Upper lobe of left lung (tissue), 6 donors: ENCODE results near the gene PHACTR1. TPM values are rescaled to one million over a fixed set of nuclear protein-coding genes. Genes with fewer than 3 reads are reported as not detected.

Source experiments
- ATAC-seq, 2 donors: fragments of 200-7000 bp; cut with Tn5 transposase; one replicate each; pipeline ENCODE4 v1.9.1; 2022; ENCODE audit warnings: mild to moderate bottlenecking in 2 of 2, moderate library complexity in 2 of 2; ENCODE audit not compliant: low FRiP score in 2 of 2
- DNase-seq, 2 donors: peaks; one replicate each; pipeline ENCODE4 v3.0.0-alpha.2; 2019 to 2020
- H3K27ac ChIP-seq, 4 donors: fragments of 200-600 bp; sonication (generic); one replicate each; pipeline ENCODE4 v1.5.1; 2016 to 2019
- H3K27me3 ChIP-seq, 4 donors: fragments of 200-600 bp; sonication (generic); one replicate each; pipeline ENCODE4 v1.5.1; 2017 to 2019
- H3K36me3 ChIP-seq, 4 donors: fragments of 200-600 bp; sonication (generic); one replicate each; pipeline ENCODE4 v1.5.1; 2016 to 2019
- H3K4me1 ChIP-seq, 4 donors: fragments of 200-600 bp; sonication (generic); one replicate each; pipeline ENCODE4 v1.5.1; 2018 to 2019
- H3K4me3 ChIP-seq, 4 donors: fragments of 200-600 bp; sonication (generic); one replicate each; pipeline ENCODE4 v1.5.1; 2017 to 2019; ENCODE audit warnings: mild to moderate bottlenecking in 2 of 4, moderate library complexity in 1 of 4
- H3K9me3 ChIP-seq, 4 donors: fragments of 200-600 bp; sonication (generic); one replicate each; pipeline ENCODE4 v1.5.1; 2018 to 2019
- EP300 ChIP-seq, 4 donors: sonication (generic); formaldehyde crosslinking; IDR thresholded peaks; one replicate each; pipeline ENCODE4 v1.5.1; 2017; ENCODE audit warnings: antibody characterized with exemption in 4 of 4, control low read depth in 2 of 4
- POLR2A ChIP-seq, 4 donors: fragments of 450-650 bp; IDR thresholded peaks; one replicate each; pipeline ENCODE4 v1.5.1; 2016 to 2017; ENCODE audit warnings: antibody characterized with exemption in 4 of 4, mild to moderate bottlenecking in 2 of 4
- POLR2AphosphoS5 ChIP-seq, 2 donors: sonication (generic); formaldehyde crosslinking; IDR thresholded peaks; one replicate each; pipeline ENCODE4 v1.5.1; 2017; ENCODE audit warnings: antibody characterized with exemption in 2 of 2
- WGBS, 2 donors: methylation state at CpG; one replicate each; pipeline ENCODE4 v1.1.5; 2017 to 2018; 5-methylcytosine and 5-hydroxymethylcytosine counted together
- total RNA-seq, 6 donors: library from RNA; depleted of rRNA in 4 of 6; stranded (reverse); fragments of >200 nt in 4 of 6; gene quantifications; one replicate each; pipeline versions ENCODE4 v1.1.0 to v1.2.1, GENCODE V29; 2016 to 2021
- TF ChIP-seq, protein P1 (sequence below), 6 experiments: fragments of 450-650 bp in 4 of 6; fragments of 200-600 bp in 2 of 6; sonication (generic) in 2 of 6; IDR thresholded peaks; one replicate each; pipeline ENCODE4 v1.5.1; 2016 to 2019; ENCODE audit warnings: antibody characterized with exemption in 6 of 6
- donor health status: DM: no; HTN: no; CAD: no; lungs with moderate emphysema.
- donor health status: DM: no; HTN: yes; CAD: no; lungs with severe emphysema.

The PHACTR1 gene
- total RNA-seq, 6 donors from 2014 or later: 63.2 to 121 (median 90.9) TPM

DNA sequence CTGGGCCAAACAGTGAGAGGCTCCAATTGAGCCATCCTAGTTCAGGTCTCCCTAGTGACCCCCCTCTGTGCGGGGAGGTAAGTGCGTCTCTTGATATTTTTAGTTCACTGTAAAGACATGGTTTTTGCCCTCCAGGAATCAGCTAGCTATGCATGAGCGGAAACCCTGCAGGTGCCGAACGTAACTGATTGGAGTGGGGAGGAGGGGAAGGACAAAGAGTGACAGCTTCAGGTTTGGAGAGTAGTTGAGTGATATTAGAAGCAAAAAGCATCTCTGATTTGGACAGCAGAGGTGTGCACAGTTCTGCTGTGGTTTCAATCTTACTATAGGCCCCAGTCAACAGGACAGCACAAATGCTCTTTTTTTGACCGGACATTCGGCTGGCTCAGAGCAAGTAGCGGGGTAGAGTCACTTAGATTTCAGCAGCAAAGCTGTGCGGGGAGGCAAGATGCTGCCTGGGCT lies 580.0 kb downstream of the PHACTR1 start:
- peaks cover 0 to 56% (median 26%) of the 10 kb centered on the region in 4 donors for H3K36me3 ChIP-seq
- no peak overlapping the region for H3K4me3 ChIP-seq
- WGBS, 2 donors: 96 to 98% methylated on average over 7 to 9 of the region's 9 CpGs
- no peaks in the 10 kb centered on the region for H3K9me3 ChIP-seq
- H3K4me1 ChIP-seq: no peaks in the 10 kb centered on the region
- ATAC-seq (no peak), DNase-seq (no peak)
- TF ChIP-seq POLR2AphosphoS5 (IDR thresholded peaks at IDR 0.05) (no peak), POLR2A (IDR thresholded peaks at IDR 0.05) (no peak), EP300 (IDR thresholded peaks at IDR 0.05) (no peak)
- TF ChIP-seq, protein P1, sequence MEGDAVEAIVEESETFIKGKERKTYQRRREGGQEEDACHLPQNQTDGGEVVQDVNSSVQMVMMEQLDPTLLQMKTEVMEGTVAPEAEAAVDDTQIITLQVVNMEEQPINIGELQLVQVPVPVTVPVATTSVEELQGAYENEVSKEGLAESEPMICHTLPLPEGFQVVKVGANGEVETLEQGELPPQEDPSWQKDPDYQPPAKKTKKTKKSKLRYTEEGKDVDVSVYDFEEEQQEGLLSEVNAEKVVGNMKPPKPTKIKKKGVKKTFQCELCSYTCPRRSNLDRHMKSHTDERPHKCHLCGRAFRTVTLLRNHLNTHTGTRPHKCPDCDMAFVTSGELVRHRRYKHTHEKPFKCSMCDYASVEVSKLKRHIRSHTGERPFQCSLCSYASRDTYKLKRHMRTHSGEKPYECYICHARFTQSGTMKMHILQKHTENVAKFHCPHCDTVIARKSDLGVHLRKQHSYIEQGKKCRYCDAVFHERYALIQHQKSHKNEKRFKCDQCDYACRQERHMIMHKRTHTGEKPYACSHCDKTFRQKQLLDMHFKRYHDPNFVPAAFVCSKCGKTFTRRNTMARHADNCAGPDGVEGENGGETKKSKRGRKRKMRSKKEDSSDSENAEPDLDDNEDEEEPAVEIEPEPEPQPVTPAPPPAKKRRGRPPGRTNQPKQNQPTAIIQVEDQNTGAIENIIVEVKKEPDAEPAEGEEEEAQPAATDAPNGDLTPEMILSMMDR (IDR thresholded peaks at IDR 0.05): no peak
- H3K27ac ChIP-seq: no peak overlapping the region
- H3K27me3 ChIP-seq: no peaks in the 10 kb centered on the region

DNA sequence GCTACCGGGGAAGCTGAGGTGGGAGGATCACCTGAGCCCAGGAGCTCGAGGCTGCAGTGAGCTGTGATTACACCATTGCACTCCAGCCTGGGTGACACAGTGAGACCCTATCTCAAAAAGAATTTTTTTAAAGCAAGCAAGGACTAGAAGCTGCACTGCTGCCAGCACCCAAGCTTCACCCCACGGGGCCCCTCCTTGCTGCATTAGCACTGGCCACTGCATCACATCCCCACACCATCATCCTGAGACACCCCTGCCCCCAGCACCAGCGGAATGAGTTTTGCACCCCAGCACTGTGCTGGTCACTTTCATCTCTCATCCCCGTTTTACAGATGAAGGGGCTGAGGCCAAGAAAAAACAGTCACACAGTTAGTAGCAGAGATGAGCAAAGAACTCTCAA lies 580.8 kb downstream of the PHACTR1 start:
- ATAC-seq (no peak), DNase-seq (no peak)
- 87 to 98% methylated on average over 5 of the region's 5 CpGs for WGBS, 2 donors
- H3K27me3 ChIP-seq: no peaks in the 10 kb centered on the region
- no peak overlapping the region for H3K4me3 ChIP-seq
- H3K4me1 ChIP-seq: peaks cover 0 to 5% (median 2%) of the 10 kb centered on the region in 4 donors
- TF ChIP-seq POLR2A (IDR thresholded peaks at IDR 0.05): no peak
- no peak for TF ChIP-seq EP300 (IDR thresholded peaks at IDR 0.05)
- no peak for TF ChIP-seq POLR2AphosphoS5 (IDR thresholded peaks at IDR 0.05)
- TF ChIP-seq, protein P1 (IDR thresholded peaks at IDR 0.05): no peak
- H3K27ac ChIP-seq: no peak overlapping the region
- peaks cover 0 to 54% (median 24%) of the 10 kb centered on the region in 4 donors for H3K36me3 ChIP-seq
- H3K9me3 ChIP-seq: no peaks in the 10 kb centered on the region

DNA sequence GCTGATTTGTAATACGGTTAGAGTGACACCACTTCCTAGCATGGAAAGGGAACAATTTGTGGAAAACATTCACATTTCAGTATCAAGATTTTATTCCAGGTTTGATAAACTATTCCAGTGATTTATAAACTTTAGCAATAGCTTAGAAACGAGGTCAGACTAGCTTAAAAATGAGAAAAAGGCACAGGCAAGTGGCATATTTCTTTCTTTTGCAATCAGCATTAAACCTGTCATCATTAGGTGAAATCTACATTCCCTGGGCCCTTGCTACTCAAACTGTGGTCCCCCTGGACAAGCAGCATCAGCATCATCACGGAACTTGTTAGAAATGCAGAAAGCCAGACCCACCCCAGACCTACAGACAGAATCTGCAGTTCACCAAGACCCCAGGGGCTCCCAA lies 581.9 kb downstream of the PHACTR1 start:
- Histone ChIP-seq H3K36me3 (peaks cover 0 to 48% (median 22%) of the 10 kb centered on the region in 4 donors), H3K27ac (no peak overlapping the region), H3K4me1 (peaks cover 7 to 14% (median 11%) of the 10 kb centered on the region in 4 donors), H3K27me3 (no peaks in the 10 kb centered on the region), H3K9me3 (no peaks in the 10 kb centered on the region), H3K4me3 (no peak overlapping the region)
- no peak for TF ChIP-seq POLR2A (IDR thresholded peaks at IDR 0.05)
- TF ChIP-seq, protein P1 (IDR thresholded peaks at IDR 0.05): no peak
- no peak for TF ChIP-seq EP300 (IDR thresholded peaks at IDR 0.05)
- no peak for TF ChIP-seq POLR2AphosphoS5 (IDR thresholded peaks at IDR 0.05)
- DNase-seq (no peak), ATAC-seq (no peak)
- WGBS, 2 donors: 73 to 92% methylated on average over 3 of the region's 3 CpGs

DNA sequence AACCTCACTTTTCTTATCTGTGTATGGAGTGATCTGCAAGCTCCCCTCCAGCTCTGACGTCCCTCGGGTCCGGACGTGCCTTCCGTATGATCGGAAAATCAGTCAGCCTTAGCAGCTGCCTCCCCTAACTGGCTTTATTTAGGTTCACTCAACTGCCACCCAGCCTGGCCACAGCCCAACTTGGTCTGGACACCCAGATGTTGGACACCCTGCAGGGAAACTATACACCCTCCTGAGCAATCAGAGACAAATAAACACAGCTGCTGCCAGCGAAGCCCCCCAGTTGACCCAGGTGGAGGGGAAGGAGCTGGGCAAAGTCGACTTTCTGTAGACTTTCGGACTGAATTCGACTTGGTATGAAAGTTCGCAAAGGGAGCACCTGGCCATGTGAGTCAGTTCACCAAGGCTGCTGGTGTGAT lies 582.8 kb downstream of the PHACTR1 start:
- no peak for DNase-seq
- H3K9me3 ChIP-seq: no peaks in the 10 kb centered on the region
- no peak for ATAC-seq
- no peak for TF ChIP-seq POLR2AphosphoS5 (IDR thresholded peaks at IDR 0.05)
- TF ChIP-seq, protein P1 (IDR thresholded peaks at IDR 0.05): no peak
- no peak for TF ChIP-seq POLR2A (IDR thresholded peaks at IDR 0.05)
- no peaks in the 10 kb centered on the region for H3K27me3 ChIP-seq
- H3K4me3 ChIP-seq: no peak overlapping the region
- H3K27ac ChIP-seq: no peak overlapping the region
- WGBS, 2 donors: 93 to 97% methylated on average over 11 of the region's 11 CpGs
- peaks cover 16 to 24% (median 20%) of the 10 kb centered on the region in 4 donors for H3K4me1 ChIP-seq
- H3K36me3 ChIP-seq: peaks cover 0 to 40% (median 16%) of the 10 kb centered on the region in 4 donors

DNA sequence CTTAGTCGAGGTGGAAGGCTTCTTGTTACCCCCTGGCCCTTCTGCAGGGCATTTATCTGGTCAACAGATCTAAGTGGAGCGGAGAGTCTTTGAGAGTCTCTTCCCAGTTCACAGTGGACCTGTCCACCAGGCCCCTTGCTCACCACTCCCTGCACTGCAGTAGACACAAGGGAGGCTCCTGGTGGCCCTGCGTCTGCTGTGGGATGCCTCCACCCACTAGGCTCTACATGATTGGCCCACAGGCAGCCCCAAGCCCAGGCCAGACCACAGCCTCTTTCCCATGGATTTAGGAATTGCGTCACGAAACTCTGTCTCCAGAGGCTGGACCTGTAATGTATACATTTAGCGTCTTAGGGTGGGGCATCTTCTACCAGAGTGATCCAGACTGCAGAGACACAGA lies 583.4 kb downstream of the PHACTR1 start:
- TF ChIP-seq EP300 (IDR thresholded peaks at IDR 0.05) (no peak), POLR2A (IDR thresholded peaks at IDR 0.05) (no peak), POLR2AphosphoS5 (IDR thresholded peaks at IDR 0.05) (no peak)
- TF ChIP-seq, protein P1 (IDR thresholded peaks at IDR 0.05): no peak
- Histone ChIP-seq H3K4me3 (no peak overlapping the region), H3K36me3 (peaks cover 0 to 41% (median 15%) of the 10 kb centered on the region in 4 donors), H3K27me3 (no peaks in the 10 kb centered on the region), H3K4me1 (peaks cover 16 to 26% (median 20%) of the 10 kb centered on the region in 4 donors), H3K27ac (no peak overlapping the region), H3K9me3 (no peaks in the 10 kb centered on the region)
- ATAC-seq (no peak), DNase-seq (no peak)
- 78 to 94% methylated on average over 6 of the region's 6 CpGs for WGBS, 2 donors
